HuH-7 (cell line): ENCODE results near the gene U2SURP.

Experiments
- DNase-seq: peaks from one replicate; pipeline ENCODE4 v3.0.0; 2011; ENCODE audit warnings: low spot score

The U2SURP gene

DNA sequence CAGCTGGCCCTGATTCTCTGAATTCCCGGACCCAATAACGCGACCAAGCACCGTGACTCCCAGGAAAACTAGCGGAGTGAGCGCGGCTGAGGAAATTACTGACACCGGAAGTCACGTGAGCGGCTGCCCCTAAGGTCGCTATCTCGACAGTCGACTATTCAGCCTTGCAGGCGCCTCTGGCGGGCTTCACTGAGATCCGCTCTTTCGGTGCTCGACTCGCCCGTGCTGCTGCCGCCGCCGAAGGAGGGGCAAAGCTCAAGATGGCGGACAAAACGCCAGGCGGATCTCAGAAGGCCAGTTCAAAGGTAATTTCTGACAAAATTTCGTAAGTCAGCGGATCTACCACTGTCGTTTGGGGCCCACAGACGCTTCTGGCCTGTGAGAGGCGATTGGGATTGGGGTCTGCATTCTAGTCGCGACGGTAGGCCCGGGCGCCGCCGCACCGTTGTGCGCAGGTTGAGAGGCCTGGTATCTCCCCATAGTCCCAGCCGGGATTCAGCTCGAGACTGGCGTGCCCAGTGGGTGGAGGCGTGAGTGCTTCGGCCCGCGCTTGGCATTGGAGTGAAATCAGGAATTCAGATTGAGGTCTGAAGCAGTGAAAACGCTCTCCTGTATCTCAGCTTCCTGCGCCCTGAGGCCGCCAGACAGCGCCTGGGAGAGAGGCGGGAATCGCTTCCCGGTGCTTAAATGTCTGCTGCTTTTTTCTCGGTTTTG is at the start of gene U2SURP:
U2SURP (plus strand) TSS at position 202 of the 714 bp plus-strand sequence; CDS start at position 261, 59 bp downstream.
- peak; percentile 64 for DNase-seq

DNA sequence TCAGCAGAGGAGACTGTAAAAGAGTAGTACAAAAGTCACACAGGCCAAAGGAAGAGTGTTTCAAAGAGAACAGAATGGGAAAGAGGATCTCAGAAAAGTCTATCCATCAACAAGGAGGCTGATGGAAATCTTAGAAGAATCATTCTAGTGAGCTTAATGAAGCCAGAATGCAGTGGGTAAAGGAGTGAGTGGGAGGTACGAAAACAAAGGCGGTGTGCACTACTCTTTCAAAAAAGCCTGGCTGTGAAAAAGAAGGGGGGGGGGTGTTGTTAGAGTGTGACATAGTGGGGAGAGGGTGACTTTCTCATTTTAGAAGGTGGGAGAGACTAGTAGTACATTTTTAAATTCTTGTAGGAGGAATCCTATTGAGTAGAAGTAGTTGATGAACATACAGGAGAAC is 49.6 kb upstream of the U2SURP start:
- DNase-seq, result no peak

DNA sequence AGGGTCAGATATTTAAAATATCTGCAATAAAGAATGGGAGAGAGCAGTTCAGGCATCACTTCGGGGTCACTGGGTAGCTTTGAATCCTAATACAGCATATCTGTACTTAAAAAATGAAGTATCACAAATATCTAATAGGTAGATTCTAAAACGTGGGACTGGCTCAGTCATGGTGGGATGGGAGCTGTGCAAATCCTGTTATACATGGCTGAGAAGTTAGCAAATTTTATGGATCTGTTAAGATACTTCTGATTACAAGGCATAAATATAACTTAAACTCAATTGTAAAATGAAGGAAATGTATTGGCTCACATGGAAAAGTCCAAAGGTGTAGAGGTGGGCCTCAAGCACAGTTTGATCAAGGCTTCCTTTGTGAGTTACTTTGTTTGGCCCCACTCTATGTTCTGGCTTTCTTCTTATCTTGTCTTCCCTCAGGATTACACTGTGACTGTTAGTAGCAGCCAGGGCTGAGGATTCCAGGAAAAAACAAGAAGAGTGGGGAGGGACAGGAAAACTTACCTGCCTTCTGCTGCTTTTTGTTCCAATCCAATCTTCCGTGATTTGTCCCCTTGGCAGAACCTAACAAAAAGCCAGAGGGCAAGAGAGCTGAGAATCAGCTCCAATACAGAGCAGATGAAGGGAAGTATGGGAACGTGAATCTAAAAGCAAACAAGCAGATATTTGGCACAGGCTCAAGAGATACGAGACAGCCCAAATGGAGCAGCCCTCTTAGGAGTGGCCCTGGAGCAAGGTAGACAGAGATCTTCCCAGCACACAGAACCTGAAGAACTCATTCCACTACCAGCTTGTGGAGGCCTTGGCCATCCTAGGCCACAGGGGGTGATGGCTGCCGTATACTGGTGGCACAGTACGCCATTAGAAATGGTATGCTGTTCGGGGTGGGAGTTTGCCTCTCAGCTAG is 48.8 kb upstream of the U2SURP start:
- no peak for DNase-seq

DNA sequence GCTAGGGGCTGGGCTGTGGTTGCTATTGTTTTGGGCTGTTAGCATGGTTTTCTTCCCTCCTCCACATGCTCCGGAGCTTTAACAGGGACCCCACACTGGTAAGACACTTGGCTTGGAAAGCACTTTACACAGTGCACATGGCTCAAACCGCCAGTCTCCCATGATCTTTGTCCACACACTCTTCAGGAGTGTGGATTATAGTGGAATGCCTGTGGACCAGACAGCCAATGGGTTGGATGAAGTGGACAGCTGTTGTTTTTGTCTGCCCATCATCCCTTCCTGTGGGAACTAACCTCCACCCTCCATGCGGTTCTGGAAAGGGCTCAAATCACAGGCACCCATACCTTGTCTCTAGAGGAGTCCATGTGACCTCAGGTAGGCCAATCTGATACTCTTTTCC is 47.9 kb upstream of the U2SURP start:
- no peak for DNase-seq

DNA sequence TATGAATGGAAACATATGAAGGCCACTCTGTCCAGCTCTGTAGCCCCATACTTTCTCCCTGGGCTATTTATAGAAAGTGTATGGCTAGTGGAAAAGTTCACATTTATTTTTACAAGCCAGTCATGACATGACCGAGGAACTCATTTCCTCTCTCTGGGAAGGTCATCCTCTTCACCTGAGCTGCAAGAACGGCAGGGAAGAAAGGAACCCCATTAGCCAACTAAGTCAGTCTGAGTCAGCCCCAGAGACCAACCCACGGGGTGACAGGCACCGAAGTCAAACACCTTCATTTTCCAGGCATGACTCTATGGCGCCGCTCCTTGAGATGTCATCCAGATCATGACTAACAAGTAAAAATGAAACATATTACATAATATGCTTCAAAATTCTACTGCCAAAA is 42.7 kb upstream of the U2SURP start:
- no peak for DNase-seq

DNA sequence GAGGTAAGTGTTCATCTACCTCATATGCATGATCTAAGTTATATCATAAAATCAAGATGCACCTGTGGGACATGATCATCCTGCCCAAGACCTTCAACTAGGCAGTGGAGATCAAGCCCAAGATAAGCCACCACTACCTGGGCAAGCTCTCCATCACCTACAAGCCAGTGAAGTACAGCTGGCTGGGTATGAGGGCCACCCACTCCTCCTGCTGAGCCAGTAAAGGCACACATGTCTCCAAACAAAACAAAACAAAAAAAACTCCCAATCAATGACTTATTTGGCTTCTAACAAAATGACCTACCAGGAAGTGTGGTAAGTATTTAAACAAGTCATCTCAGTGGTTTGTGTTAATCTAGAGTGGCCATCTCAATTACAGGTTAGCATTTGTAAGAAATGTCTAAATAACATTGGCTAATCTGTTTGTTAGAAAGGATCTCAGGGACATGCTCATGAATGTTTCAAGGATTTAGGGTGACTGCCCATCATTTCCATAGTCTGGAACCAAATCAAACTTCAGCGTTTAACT is 41.0 kb upstream of the U2SURP start:
- no peak for DNase-seq

DNA sequence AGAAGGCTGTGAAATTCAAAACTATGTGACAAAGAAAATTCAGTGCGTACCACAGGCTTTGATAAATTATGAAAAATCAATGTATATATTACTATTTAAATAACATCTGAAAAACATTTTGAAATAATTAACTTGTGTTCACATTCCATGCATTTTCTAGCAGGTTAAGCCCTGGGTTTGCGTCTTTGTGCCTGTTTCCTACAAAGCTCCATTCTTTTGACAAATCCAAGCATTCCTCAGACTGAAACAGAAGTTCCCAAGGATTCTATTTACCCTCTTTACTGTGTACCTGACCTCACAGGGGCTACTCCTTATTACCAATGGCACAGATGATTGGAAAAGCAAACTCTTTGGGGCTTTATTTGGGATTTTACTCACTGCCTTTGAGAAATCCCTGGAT is 39.8 kb upstream of the U2SURP start:
- no peak for DNase-seq

DNA sequence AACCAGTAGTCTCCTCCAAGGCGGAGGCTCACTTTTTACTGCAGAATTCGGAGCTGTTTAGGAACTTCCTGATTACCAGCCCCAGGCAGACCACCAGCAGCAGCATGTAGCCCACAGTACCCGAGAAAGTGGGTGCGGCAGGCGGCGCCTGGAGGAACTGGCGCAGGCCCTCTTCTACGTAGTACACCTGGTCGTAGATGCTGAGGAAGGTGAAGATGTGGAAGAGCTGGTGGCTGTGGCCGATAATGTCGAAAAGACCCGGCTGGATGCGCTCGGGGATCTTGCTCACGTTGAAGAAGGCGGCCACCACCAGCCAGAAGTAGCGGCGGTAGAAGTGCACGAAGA is 39.2 kb upstream of the U2SURP start:
- no peak for DNase-seq

DNA sequence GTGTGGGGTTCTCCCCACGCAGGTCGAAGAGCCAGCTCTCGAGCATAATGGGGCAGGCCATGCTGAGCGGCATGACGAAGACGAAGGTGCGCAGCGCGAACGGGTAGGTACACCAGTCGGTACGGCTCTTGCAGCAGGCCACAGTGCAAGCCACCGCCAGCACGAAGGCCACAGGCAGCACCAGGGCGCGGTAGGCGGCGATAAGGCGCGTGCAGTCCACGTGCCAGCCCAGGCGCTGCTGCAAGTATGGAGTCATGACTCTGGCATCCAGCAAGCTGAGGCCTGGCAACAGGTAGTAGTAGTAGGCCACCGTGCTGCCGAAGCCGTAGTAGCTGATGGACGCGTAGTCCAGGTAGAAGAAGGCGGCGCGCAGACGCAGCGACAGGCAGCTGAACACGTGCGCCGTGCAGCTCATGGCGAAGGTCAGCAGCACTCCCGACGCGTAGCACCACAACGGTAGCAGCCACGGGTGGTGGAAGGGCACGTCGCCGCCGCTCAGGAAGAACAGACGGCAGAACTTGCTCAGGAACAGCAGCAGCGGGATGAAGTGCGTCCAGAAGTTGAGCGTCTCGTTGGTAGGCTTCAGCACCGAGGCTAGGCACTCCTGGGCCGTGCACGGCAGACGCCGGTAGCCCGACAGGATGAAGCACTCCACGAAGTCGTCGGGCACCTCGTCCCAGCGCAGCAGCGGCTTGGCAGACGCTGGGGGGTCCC is 38.7 kb upstream of the U2SURP start:
- no peak for DNase-seq

DNA sequence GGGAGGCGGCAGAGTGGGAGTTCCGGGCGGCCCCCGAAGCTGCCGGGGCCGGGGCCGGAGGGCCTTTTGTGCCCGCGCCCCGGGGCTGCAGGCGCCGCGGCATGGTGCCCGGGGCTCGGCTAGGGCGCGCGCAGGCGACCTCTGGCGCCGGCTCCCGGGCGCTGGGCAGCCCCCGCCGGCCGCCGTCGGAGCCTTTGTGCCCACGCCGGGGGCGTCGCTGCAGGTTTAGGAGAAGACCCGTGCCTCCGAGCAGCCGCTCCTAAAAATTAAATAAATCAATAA is 38.2 kb upstream of the U2SURP start:
- no peak for DNase-seq

DNA sequence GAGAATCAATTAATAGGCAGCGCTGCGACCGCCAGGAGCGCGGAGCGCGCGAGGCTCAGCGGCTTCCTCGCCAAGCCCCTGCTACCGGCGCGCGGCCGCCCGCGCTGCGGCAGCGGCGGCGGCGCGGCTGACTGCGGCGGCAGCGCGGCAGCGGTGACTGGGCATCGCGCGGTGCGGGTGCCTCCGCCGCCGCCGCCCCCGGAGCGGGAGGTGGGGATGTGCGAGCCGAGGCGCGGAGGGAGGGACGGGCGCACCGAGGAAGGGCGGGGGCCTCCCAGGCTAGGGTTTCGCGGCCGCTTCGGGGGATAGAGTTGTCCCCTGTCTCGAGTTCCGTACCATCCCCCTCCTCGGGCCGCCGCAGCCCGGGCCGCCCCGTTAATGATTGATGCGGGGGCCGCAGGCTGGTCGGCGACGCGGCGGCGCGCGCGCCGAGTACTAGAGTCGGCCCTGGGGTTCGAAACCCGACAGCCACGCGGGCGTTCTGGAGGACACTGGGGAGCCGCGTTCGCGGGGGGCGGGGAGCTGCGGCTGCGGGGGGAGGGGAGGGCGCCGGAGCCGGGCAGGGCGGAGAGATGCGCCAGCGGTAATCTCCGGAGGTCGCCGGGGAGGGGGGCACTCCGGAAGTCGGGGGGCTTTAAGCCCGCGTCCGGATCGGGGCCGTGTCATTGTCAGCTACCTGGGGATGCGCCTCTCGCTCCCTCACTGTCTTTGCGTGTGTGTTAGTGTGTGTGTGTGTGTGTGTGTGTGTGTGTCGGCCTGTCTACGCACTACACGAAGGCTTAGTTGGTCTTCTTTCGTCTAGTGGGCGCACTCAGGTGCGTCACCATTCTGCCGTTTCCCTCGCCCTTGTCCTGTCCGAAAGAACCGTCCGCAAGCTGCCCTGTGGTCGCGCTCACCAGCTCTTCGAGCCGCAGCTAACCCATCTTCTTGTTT is 37.6 kb upstream of the U2SURP start, which contains the start of gene PAQR9:
PAQR9 (minus strand) TSS at position 159 of the 933 bp plus-strand sequence. CDS start 338 bp downstream, outside the sequence.
- DNase-seq, result peak; percentile 64

DNA sequence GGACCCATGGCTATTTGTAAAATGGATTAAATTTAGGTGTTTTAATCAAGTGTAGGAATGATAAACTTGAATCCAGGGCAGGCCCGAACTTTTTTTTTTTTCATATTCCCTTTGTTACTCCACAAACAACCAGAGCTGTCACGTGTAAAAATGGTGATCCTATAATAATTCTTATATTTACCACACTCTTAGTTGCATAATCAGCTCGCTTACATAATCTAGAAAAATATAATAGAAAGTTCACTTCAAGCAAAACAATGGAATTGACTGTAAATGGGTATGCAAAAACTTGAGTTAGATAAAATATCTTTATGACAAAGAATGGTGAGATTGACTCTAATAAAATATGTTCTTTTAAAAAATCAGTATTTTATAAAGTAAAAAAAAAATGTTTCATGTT is 35.8 kb upstream of the U2SURP start:
- no peak for DNase-seq

DNA sequence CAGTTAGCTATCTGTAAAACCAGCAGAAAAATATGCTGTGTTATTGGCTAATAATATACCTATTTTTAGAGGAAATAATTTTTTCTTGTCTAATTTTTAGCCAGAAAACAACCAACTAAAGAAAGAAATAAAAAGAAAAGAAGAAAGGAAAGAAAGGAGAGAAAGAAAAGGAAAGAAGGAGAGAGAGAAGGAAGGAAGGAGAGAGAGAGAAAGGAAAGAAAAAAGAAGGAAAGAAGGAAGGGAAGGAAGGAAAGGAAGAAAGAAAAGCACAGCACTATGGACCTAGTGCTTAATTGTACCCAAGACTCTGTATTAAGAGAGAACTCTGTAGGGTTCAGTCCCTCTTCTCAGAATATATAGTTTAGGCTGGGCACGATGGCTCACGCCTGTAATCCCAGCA is 34.6 kb upstream of the U2SURP start:
- DNase-seq, result no peak

DNA sequence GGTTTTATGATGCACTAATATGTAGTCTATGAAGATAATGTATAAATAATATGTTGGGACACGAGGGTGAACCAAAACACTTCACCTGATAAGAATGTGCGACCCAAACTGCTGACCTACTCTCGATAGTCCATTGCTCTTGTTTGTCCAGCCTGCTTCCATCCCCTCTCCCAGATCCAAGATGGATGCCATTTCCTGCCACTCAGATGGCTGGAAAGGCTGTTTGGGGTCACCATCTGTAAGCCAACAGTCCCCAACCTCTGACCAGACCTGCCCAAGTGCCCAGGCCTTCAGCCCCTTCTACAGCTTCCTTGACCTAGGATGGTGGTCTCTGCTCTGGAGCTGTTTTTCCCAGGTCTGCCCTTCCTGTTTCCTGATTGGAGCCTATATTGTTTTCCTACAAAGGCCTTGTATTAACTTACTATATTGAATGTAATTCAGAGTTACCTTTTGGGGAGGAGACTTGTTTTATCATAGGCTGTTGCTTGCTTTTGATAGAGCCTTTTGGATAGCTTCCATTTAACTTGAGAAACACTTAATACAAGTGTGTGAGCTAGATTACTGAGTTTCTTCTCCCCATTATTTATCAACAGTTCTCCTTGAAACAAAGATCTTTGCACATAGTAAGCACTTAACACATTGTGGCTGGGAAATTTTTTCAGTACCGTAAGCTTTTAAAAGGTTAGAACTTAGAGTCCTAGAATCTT is 32.9 kb upstream of the U2SURP start:
- no peak for DNase-seq

DNA sequence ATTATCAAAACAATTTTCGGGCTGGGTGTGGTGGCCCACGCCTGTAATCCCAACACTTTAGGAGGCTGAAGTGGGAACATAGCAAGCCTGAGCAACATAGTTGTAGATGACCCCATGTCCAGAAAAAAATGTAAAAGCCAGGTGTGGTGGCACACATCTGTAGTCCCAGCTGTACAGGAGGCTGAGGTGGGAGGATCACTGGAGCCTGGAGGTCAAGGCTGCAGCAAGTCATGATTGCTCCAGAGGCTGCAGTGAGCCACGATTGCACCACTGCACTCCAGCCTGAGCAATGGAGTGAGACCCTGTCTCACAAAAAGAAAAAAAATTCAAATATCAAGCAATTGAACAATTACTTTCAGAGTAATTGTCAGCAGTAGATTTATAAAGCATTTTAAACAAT is 29.9 kb upstream of the U2SURP start:
- no peak for DNase-seq

DNA sequence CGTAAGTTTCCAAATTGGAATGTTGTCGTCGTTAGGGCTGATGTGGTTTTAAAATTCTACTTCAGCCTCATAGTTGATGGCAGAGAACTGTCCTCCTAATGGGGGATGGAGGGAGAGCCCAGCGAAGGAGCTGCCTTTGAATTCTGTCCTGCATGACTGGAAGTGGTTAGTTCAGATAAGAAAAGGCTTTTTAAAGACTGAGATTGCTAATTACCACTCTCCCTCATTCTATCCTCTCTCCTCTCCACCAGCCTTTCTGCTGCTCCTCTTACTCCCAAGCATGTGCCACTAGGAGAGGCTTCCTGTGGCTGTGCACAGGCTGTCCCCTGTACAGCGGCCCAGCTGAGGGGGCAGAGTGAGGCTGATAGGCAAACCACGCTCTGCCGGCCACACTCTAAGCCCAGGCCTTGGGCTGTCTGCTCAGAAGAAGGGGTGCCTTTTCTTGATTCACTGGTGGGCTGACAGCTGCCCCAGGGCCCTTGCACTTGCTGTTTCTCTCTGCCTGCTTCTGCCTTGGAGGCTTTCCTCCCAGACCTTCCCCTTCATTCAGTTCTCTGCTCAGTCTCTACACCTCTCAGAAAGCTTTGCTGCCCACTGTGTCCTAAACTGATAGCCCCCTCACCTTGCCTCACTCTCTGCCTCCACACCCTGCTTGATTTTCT is 29.1 kb upstream of the U2SURP start:
- DNase-seq, result no peak

DNA sequence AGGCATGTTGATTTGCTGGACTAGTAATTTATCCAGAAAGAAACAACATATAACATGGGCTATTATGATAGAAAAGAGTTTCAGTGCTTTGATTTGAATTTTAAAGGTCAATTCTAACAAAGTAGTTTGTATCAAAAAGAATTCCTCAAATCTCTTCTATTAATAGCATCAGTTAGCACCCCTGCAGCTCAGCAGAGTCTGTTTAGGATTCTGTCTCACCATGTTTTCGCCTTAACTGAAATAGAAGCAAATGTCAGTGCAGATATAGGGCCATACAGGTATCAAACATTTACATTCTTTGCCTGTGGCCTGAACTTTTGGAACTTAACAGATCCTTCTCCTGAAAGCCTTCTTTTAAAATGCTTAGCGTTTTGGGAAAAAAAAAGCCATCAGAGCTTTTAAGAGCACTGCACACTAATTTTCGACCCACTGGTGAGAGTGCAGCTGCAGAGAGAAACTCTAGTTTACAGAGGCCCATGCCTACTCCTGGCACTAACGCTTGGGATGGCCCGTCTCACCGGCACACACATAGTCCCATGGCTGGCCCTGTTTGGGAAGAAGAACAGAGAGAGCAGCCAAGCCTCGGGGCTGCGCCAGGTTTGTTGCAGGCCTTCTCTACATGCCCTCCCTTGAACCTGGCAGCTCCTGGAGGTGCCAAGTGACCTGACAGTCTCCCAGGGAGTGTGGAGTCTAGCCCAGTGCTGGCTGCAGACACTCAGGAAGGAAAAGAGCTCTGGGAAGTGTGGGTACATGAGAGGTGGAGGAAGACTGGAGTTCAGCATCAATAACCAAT is 28.0 kb upstream of the U2SURP start:
- DNase-seq, result no peak

DNA sequence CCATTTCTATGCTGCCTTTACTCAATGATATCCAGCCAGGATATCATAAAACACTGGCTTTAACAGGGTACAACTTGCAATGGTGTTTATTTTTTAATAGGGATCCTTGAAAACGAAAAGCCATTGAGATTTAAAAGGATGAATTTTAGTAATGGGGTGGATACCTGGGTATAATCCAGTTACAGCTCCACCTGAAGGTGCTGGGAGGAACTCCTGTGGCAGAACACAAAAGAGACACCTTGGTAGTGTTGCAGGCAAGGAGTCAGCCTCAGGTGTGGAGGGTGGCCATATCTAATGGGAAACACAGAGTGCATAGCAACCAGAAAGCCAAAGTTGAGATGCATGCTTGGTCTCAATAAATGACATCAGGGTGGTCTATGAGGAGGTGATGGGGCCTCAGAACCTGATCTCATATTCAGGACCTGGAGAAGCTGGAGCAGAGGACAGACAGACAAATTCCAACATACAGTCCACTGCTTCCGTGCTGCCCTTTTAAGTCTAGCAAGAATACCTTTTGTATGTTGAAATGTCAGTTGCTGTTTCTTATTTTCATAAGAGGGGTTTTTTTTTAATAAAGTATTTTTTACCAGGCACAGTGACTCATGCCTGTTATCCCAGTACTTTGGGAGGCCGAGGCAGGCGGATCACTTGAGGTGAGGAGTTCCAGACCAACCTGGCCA is 25.9 kb upstream of the U2SURP start:
- DNase-seq, result no peak
